ENCODE measurements around the gene SLC12A9.

- no peak for TF ChIP-seq CTCF (IDR thresholded peaks at IDR 0.05; ENCODE audit: insufficient read depth, low read length)
- TF ChIP-seq POLR2AphosphoS5 (IDR thresholded peaks at IDR 0.05; ENCODE audit: low read depth), result no peak
These were observed 34.5 kb downstream of the SLC12A9 start for GRCh38 chr7:100886936-100887515.

Measured in HL-60 (cell line).